Mucosa of rectum (tissue), 2 donors: Measurements from ENCODE around the gene S100A11.

Source experiments
- H3K27ac ChIP-seq, 2 donors: one replicate each; pipeline ENCODE4 v1.7.0; 2013; ENCODE audit warnings: inconsistent platforms in 2 of 2, low read depth in 2 of 2, low read length in 2 of 2
- H3K27me3 ChIP-seq, 2 donors: one replicate each; pipeline ENCODE4 v1.7.0; 2013; ENCODE audit warnings: low read length in 2 of 2; ENCODE audit not compliant: control insufficient read depth in 2 of 2, insufficient read depth in 2 of 2
- H3K36me3 ChIP-seq, 2 donors: one replicate each; pipeline ENCODE4 v1.7.0; 2013; ENCODE audit warnings: low read length in 2 of 2; ENCODE audit not compliant: control insufficient read depth in 2 of 2, insufficient read depth in 2 of 2
- H3K4me1 ChIP-seq, 2 donors: one replicate each; pipeline ENCODE4 v1.7.0; 2013; ENCODE audit warnings: low read length in 2 of 2, mild to moderate bottlenecking in 1 of 2; ENCODE audit not compliant: control insufficient read depth in 2 of 2, insufficient read depth in 2 of 2
- H3K4me3 ChIP-seq, 2 donors: one replicate each; pipeline ENCODE4 v1.7.0; 2013; ENCODE audit warnings: low read length in 2 of 2
- H3K9ac ChIP-seq, 2 donors: one replicate each; pipeline ENCODE4 v1.7.0; 2013; ENCODE audit warnings: low read length in 2 of 2, low read depth in 1 of 2, mild to moderate bottlenecking in 1 of 2
- H3K9me3 ChIP-seq, 2 donors: one replicate each; pipeline ENCODE4 v1.7.0; 2013; ENCODE audit warnings: low read length in 2 of 2; ENCODE audit not compliant: control insufficient read depth in 2 of 2
- donor health status: healthy.
- donor health status: Normal muscosa, but diverticular disease.

S100A11 gene

DNA sequence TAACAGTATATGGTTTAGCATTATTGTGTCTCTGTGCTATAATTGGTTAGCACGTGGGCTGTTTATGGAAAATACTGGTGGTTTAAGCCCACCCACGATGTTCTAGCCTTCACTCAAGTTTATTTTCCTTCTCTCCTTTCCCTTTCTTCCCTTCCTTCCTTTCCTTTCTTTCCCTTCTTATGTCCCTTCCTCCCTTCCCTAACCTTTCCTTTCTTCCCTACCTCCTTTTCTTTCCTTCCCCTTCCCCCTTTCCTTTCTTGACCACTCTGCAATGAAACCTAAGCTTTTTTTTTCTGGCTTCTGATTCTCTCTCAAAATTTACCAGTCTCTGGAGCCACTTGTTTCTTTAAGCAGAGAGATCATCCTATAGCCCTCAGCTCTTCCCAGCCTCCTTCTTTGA lies 29.8 kb downstream of the S100A11 start:
- Histone ChIP-seq H3K4me1 (peaks cover 0 to 2% of the 10 kb centered on the region in 2 donors), H3K9ac (no peak overlapping the region), H3K27me3 (peaks cover 0 to 2% of the 10 kb centered on the region in 2 donors), H3K36me3 (no peaks in the 10 kb centered on the region), H3K9me3 (no peaks in the 10 kb centered on the region), H3K27ac (no peak overlapping the region), H3K4me3 (no peak overlapping the region)

GRCh38 chr1:152005360-152005912 lies 31.4 kb downstream of the S100A11 start:
- H3K27me3 ChIP-seq: peaks cover 0 to 2% of the 10 kb centered on the region in 2 donors
- peaks cover 8% of the 10 kb centered on the region in 2 donors for H3K4me1 ChIP-seq
- H3K4me3 ChIP-seq: no peak overlapping the region
- no peak overlapping the region for H3K9ac ChIP-seq
- H3K9me3 ChIP-seq: no peaks in the 10 kb centered on the region
- H3K27ac ChIP-seq: no peak overlapping the region
- H3K36me3 ChIP-seq: no peaks in the 10 kb centered on the region

DNA sequence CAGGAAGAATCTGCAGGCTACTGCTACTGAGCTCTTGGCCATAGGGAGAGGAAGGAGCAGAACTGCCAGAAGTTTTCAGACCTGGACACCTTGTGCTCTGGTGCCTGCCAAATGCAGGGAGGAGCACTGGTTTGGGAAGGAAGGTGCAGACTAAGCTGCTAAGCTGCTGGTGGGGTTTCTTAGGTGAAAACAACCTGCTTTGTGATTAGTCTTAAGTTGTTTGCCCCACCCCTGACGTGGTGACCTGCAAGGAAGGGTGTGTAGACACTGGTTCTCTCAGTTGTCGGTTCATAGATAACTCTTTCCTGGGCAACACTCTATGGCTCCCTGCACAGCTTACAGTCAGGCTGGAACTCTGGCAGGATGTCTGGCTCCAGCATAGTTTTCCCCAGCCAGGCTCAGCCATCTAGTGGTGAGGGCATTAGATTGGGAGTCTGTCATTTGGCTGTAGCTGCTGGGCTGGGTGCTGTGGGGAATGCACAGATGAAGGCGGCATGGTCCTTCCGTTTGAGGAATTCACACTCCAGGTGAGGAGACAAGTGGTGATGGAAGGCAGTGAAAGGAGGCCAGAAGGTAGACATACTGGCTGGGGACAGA lies 32.9 kb downstream of the S100A11 start:
- Histone ChIP-seq H3K27me3 (no peaks in the 10 kb centered on the region), H3K9me3 (no peaks in the 10 kb centered on the region), H3K27ac (no peak overlapping the region), H3K4me3 (no peak overlapping the region), H3K4me1 (peaks cover 8% of the 10 kb centered on the region in 2 donors), H3K36me3 (no peaks in the 10 kb centered on the region), H3K9ac (no peak overlapping the region)

- no peak overlapping the region for H3K9ac ChIP-seq
- no peaks in the 10 kb centered on the region for H3K9me3 ChIP-seq
- H3K4me3 ChIP-seq: no peak overlapping the region
- H3K27ac ChIP-seq: no peak overlapping the region
- no peaks in the 10 kb centered on the region for H3K36me3 ChIP-seq
- H3K4me1 ChIP-seq: peaks cover 8% of the 10 kb centered on the region in 2 donors
- no peaks in the 10 kb centered on the region for H3K27me3 ChIP-seq
Observed at GRCh38 chr1:152002960-152003359, 33.8 kb downstream of the S100A11 start.

GRCh38 chr1:152001631-152002584 lies 34.9 kb downstream of the S100A11 start:
- no peaks in the 10 kb centered on the region for H3K27me3 ChIP-seq
- peaks cover 8% of the 10 kb centered on the region in 2 donors for H3K4me1 ChIP-seq
- H3K4me3 ChIP-seq: no peak overlapping the region
- H3K9ac ChIP-seq: no peak overlapping the region
- H3K9me3 ChIP-seq: no peaks in the 10 kb centered on the region
- no peaks in the 10 kb centered on the region for H3K36me3 ChIP-seq
- peak overlapping the region; percentile 51 to 69 for H3K27ac ChIP-seq

DNA sequence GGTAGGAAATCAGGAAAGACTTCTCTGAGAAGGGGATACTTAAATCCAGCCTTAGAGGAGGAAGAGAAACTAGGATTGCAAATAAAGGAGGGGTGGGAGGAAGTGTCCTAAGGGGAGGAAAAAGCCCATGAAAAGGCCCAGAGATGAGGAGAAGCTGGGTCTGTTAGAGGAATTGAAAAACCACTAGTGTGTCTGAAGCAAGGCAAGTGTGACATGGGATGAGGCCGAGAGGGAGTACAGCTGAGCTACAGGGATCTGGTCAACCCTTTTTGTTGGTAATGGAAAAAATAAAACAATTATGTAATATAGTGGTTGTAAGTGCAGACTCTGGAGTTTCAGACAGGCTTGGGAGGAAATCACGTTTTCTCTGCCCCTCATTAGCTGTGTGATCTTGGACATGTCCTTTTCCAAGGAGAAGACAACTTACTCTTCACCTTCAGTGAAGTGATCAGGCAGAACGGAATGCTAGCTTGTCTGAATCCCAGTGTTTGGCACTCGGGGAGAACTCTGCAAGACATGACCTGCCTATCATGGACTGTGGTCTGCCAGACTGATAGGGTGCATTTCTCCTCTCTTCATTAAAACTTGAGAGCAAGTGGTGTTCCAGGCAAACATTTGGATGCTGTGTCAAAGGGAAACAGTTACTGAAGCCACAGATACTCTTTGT lies 35.7 kb downstream of the S100A11 start:
- H3K36me3 ChIP-seq: no peaks in the 10 kb centered on the region
- H3K27me3 ChIP-seq: no peaks in the 10 kb centered on the region
- H3K4me3 ChIP-seq: no peak overlapping the region
- H3K27ac ChIP-seq: peak overlapping the region; percentile 51 to 69
- no peak overlapping the region for H3K9ac ChIP-seq
- no peaks in the 10 kb centered on the region for H3K9me3 ChIP-seq
- H3K4me1 ChIP-seq: peaks cover 9% of the 10 kb centered on the region in 2 donors

DNA sequence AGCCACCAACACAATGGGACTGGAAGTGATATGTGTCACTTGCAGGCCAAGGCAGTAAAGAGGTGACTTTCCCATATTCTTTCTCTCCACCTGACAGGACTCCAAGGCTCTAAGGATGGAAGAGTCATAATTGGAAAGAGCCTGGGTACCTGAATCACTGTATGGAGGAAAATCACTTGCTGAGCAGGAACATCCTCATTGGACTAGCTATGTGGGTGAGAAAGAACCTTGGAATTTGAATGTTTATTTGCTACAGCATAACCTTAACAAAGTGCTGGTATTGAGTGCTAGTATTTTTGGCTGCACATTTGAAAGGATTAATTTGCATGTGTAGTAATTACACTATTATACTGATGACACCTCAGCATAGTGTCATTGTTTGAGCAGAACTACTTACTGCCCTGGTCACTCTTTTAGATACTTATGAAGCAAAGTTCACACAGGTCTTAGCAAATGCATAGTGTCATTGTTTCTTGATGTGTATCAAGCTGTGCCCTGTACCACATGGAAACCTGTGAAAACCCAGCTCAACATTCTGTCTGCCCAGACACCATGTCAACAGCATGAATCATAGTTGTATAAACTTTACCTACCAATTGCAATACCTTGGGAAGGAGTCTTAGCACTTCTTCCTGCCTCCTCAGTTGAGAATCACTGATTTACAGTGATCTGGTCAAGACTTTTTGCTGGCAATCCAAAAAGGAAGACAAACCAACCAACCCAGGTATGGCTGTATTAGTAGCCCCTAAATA lies 38.0 kb downstream of the S100A11 start:
- H3K9me3 ChIP-seq: no peaks in the 10 kb centered on the region
- no peaks in the 10 kb centered on the region for H3K27me3 ChIP-seq
- no peak overlapping the region for H3K4me3 ChIP-seq
- no peaks in the 10 kb centered on the region for H3K36me3 ChIP-seq
- H3K9ac ChIP-seq: no peak overlapping the region
- peaks cover 21 to 24% of the 10 kb centered on the region in 2 donors for H3K4me1 ChIP-seq
- no peak overlapping the region for H3K27ac ChIP-seq

- H3K9me3 ChIP-seq: no peaks in the 10 kb centered on the region
- H3K27me3 ChIP-seq: no peaks in the 10 kb centered on the region
- no peaks in the 10 kb centered on the region for H3K36me3 ChIP-seq
- no peak overlapping the region for H3K4me3 ChIP-seq
- no peak overlapping the region for H3K9ac ChIP-seq
- H3K27ac ChIP-seq: no peak overlapping the region
- H3K4me1 ChIP-seq: peaks cover 21 to 24% of the 10 kb centered on the region in 2 donors
Observed at GRCh38 chr1:151997284-151997570, 39.6 kb downstream of the S100A11 start.

GRCh38 chr1:151995774-151996173 lies 41.0 kb downstream of the S100A11 start:
- H3K4me1 ChIP-seq: peaks cover 25 to 29% of the 10 kb centered on the region in 2 donors
- H3K9me3 ChIP-seq: no peaks in the 10 kb centered on the region
- H3K9ac ChIP-seq: no peak overlapping the region
- H3K4me3 ChIP-seq: no peak overlapping the region
- H3K27ac ChIP-seq: no peak overlapping the region
- H3K27me3 ChIP-seq: no peaks in the 10 kb centered on the region
- no peaks in the 10 kb centered on the region for H3K36me3 ChIP-seq
